GM23338 (cell line): ENCODE data around the gene SGCD. TPM values are rescaled to one million over a fixed set of nuclear protein-coding genes. Genes with fewer than 3 reads are reported as not detected.

ENCODE experiments used
- ATAC-seq: fragments of 200-7000 bp; cut with Tn5 transposase; 3 replicates; pipeline ENCODE4 v1.9.1; 2020
- DNase-seq: peaks from one replicate; pipeline ENCODE4 v3.0.0-alpha.2; 2015; ENCODE audit warnings: low spot score
- H2AFZ ChIP-seq: fragments of 200-600 bp; sonication (generic); 2 replicates; pipeline ENCODE4 v1.8.0; 2016; ENCODE audit warnings: antibody characterized with exemption, mild to moderate bottlenecking, moderate library complexity
- H3F3A ChIP-seq: fragments of 200-600 bp; sonication (generic); replicated peaks from 2 replicates; pipeline ENCODE4 v1.8.0; 2017; ENCODE audit warnings: antibody characterized with exemption, mixed run types, low read depth
- H3K27ac ChIP-seq: fragments of 200-600 bp; sonication (generic); 2 replicates; pipeline ENCODE4 v1.6.1; 2016; ENCODE audit warnings: low read depth
- H3K27me3 ChIP-seq: fragments of 200-600 bp; sonication (generic); 2 replicates; pipeline ENCODE4 v1.8.0; 2016; ENCODE audit warnings: mild to moderate bottlenecking, mixed run types, moderate library complexity; ENCODE audit not compliant: insufficient read depth
- H3K36me3 ChIP-seq: fragments of 200-600 bp; sonication (generic); 2 replicates; pipeline ENCODE4 v1.8.0; 2016; ENCODE audit warnings: mild to moderate bottlenecking; ENCODE audit not compliant: insufficient read depth
- H3K4me1 ChIP-seq: fragments of 200-600 bp; sonication (generic); 2 replicates; pipeline ENCODE4 v1.8.0; 2016; ENCODE audit warnings: mild to moderate bottlenecking, moderate library complexity; ENCODE audit not compliant: insufficient read depth
- H3K4me2 ChIP-seq: fragments of 200-600 bp; sonication (generic); 2 replicates; pipeline ENCODE4 v1.7.1; 2017; ENCODE audit warnings: mixed run types
- H3K4me3 ChIP-seq: fragments of 200-600 bp; sonication (generic); 2 replicates; pipeline ENCODE4 v1.6.1; 2016; ENCODE audit warnings: mixed run types
- H3K79me2 ChIP-seq: fragments of 200-600 bp; sonication (generic); replicated peaks from 2 replicates; pipeline ENCODE4 v1.8.0; 2017; ENCODE audit warnings: mild to moderate bottlenecking; ENCODE audit not compliant: insufficient read depth
- H3K9me2 ChIP-seq: fragments of 200-600 bp; sonication (generic); 2 replicates; pipeline ENCODE4 v1.8.0; 2017; ENCODE audit not compliant: insufficient read depth
- H4K20me1 ChIP-seq: fragments of 200-600 bp; sonication (generic); replicated peaks from 2 replicates; pipeline ENCODE4 v1.8.0; 2017; ENCODE audit warnings: mild to moderate bottlenecking; ENCODE audit not compliant: insufficient read depth
- H3K27ac Mint-ChIP-seq: 2 replicates; pipeline ENCODE4 v1.8.0; 2020; ENCODE audit warnings: inconsistent platforms, mild to moderate bottlenecking, moderate library complexity, mixed read lengths
- H3K27me3 Mint-ChIP-seq: 3 replicates; pipeline ENCODE4 v1.8.0; 2022; ENCODE audit warnings: low read depth, mild to moderate bottlenecking, moderate library complexity, mixed read lengths, inconsistent platforms; ENCODE audit not compliant: insufficient read depth, poor library complexity
- H3K36me3 Mint-ChIP-seq: 3 replicates; pipeline ENCODE4 v1.8.0; 2021; ENCODE audit warnings: low read depth, mild to moderate bottlenecking, inconsistent platforms, moderate library complexity, mixed read lengths
- H3K4me1 Mint-ChIP-seq: 3 replicates; pipeline ENCODE4 v1.8.0; 2020; ENCODE audit warnings: mild to moderate bottlenecking, inconsistent platforms, mixed read lengths
- H3K4me3 Mint-ChIP-seq: 3 replicates; pipeline ENCODE4 v1.8.0; 2021; ENCODE audit warnings: moderate library complexity, mild to moderate bottlenecking, inconsistent platforms, mixed read lengths
- H3K9me3 Mint-ChIP-seq: 3 replicates; pipeline ENCODE4 v1.8.0; 2020; ENCODE audit warnings: moderate library complexity, mild to moderate bottlenecking, inconsistent platforms, mixed read lengths
- CREB1 ChIP-seq: fragments of 250-450 bp; sonication (Bioruptor Pico); IDR thresholded peaks from 2 replicates; pipeline ENCODE4 v1.5.0; 2020; ENCODE audit warnings: low read depth, mild to moderate bottlenecking, moderate library complexity
- CTCF ChIP-seq, 2 experiments: fragments of 200-600 bp in 1 of 2; sonication (generic) in 1 of 2; conservative IDR thresholded peaks; 2 replicates each; pipeline versions ENCODE4 v1.5.1 to v1.6.1; 2016 to 2017; ENCODE audit warnings: antibody characterized with exemption in 2 of 2, low read depth in 2 of 2, mild to moderate bottlenecking in 2 of 2, moderate library complexity in 1 of 2
- ETS1 ChIP-seq: IDR thresholded peaks from 2 replicates; pipeline ENCODE4 v1.6.1; 2016; ENCODE audit warnings: antibody characterized with exemption
- EZH2 ChIP-seq: fragments of 200-600 bp; sonication (generic); IDR thresholded peaks from one replicate; pipeline ENCODE4 v1.8.0; 2017; ENCODE audit warnings: antibody characterized with exemption, mild to moderate bottlenecking, low read depth; ENCODE audit not compliant: unreplicated experiment
- EZH2phosphoT487 ChIP-seq: fragments of 200-600 bp; sonication (generic); IDR thresholded peaks from one replicate; pipeline ENCODE4 v1.8.1; 2018; ENCODE audit warnings: antibody characterized with exemption; ENCODE audit not compliant: unreplicated experiment
- JUNB ChIP-seq: IDR thresholded peaks from one replicate; pipeline ENCODE4 v1.6.1; 2016; ENCODE audit warnings: antibody characterized with exemption; ENCODE audit not compliant: unreplicated experiment
- NANOG ChIP-seq: IDR thresholded peaks from 2 replicates; pipeline ENCODE4 v1.6.1; 2016; ENCODE audit warnings: antibody characterized with exemption, borderline replicate concordance
- POLR2AphosphoS5 ChIP-seq: IDR thresholded peaks from 2 replicates; pipeline ENCODE4 v1.6.1; 2016; ENCODE audit warnings: antibody characterized with exemption, low read depth
- REST ChIP-seq: IDR thresholded peaks from one replicate; pipeline ENCODE4 v1.6.1; 2018; ENCODE audit warnings: antibody characterized with exemption; ENCODE audit not compliant: unreplicated experiment
- STAT1 ChIP-seq: IDR thresholded peaks from one replicate; pipeline ENCODE4 v1.6.1; 2016; ENCODE audit warnings: antibody characterized with exemption; ENCODE audit not compliant: unreplicated experiment
- ZNF114 ChIP-seq: fragments of 250-450 bp; sonication (Bioruptor Pico); IDR thresholded peaks from 2 replicates; pipeline ENCODE4 v1.5.0; 2020; ENCODE audit warnings: mild to moderate bottlenecking, moderate library complexity
- ZNF331 ChIP-seq: fragments of 250-450 bp; sonication (Bioruptor Pico); IDR thresholded peaks from 2 replicates; pipeline ENCODE4 v1.5.0; 2020; ENCODE audit warnings: low read depth, mild to moderate bottlenecking, moderate library complexity
- ZNF462 ChIP-seq: fragments of 250-450 bp; sonication (Bioruptor Pico); IDR thresholded peaks from 2 replicates; pipeline ENCODE4 v1.5.0; 2020; ENCODE audit warnings: mild to moderate bottlenecking, moderate library complexity
- polyA plus RNA-seq: library from polyadenylated mRNA; unstranded; fragments of >200 nt; fragmentation: Nextera tagmentation; extraction: Ambion mirVana; gene quantifications from 2 replicates; pipeline ENCODE4 v1.2.1, GENCODE V29; 2016
- total RNA-seq: library from RNA; depleted of rRNA; stranded (reverse); fragments of >200 nt; shearing (Covaris generic); gene quantifications from 2 replicates; pipeline ENCODE4 v1.2.3, GENCODE V29; 2014

SGCD gene
- total and polyA plus RNA-seq, 2 experiments from 2014 or later: 0.03 to 0.05 TPM

GRCh38 chr5:156591631-156592030, 264.7 kb downstream of the SGCD start:
- H3K9me2 ChIP-seq: peaks cover 16% of the 10 kb centered on the region; the same call in 1 of the 2 replicates
- H3K4me1 ChIP-seq: no peaks in the 10 kb centered on the region
- no peaks in the 10 kb centered on the region for H3K4me1 Mint-ChIP-seq
- no peak overlapping the region for H3K27ac ChIP-seq
- H3K27me3 ChIP-seq: no peaks in the 10 kb centered on the region
- H2AFZ ChIP-seq: no peak overlapping the region
- no peaks in the 10 kb centered on the region for H4K20me1 ChIP-seq
- TF ChIP-seq ETS1 (no peak), CREB1 (CRISPR knock-in tag) (no peak), ZNF114 (CRISPR knock-in tag) (no peak), EZH2phosphoT487 (no peak), ZNF331 (CRISPR knock-in tag) (no peak), ZNF462 (CRISPR knock-in tag) (no peak), JUNB (no peak), REST (no peak), CTCF (conservative IDR thresholded peaks at IDR 0.05; ENCODE audit: low read depth in 2 of 2) (no peak), STAT1 (no peak), NANOG (no peak), POLR2AphosphoS5 (no peak), EZH2 (no peak)
- H3K9me3 Mint-ChIP-seq: no peaks in the 10 kb centered on the region
- no peaks in the 10 kb centered on the region for H3K79me2 ChIP-seq
- DNase-seq (no peak), ATAC-seq (no peak)
- H3K27ac Mint-ChIP-seq: no peak overlapping the region
- no peak overlapping the region for H3K4me2 ChIP-seq
- no peaks in the 10 kb centered on the region for H3K36me3 ChIP-seq
- H3K36me3 Mint-ChIP-seq: no peaks in the 10 kb centered on the region
- H3K27me3 Mint-ChIP-seq: no peaks in the 10 kb centered on the region
- no peak overlapping the region for H3K4me3 Mint-ChIP-seq
- H3F3A ChIP-seq: no peaks in the 10 kb centered on the region
- H3K4me3 ChIP-seq: no peak overlapping the region
